GM12865 (cell line): Measurements from ENCODE around the gene EHBP1L1.

ENCODE experiments used
- DNase-seq: peaks from one replicate; pipeline ENCODE4 v3.0.0; 2010; ENCODE audit warnings: low read depth
- H3K4me3 ChIP-seq: 2 replicates; pipeline ENCODE4 v1.5.1; 2011; ENCODE audit warnings: mild to moderate bottlenecking, low read depth, low read length, control low read depth
- CTCF ChIP-seq: IDR thresholded peaks from 2 replicates; pipeline ENCODE4 v1.5.1; 2011; ENCODE audit warnings: low read length, control low read depth, low read depth, inconsistent platforms; ENCODE audit not compliant: insufficient read depth; ENCODE audit errors: missing control alignments

EHBP1L1 gene

DNA sequence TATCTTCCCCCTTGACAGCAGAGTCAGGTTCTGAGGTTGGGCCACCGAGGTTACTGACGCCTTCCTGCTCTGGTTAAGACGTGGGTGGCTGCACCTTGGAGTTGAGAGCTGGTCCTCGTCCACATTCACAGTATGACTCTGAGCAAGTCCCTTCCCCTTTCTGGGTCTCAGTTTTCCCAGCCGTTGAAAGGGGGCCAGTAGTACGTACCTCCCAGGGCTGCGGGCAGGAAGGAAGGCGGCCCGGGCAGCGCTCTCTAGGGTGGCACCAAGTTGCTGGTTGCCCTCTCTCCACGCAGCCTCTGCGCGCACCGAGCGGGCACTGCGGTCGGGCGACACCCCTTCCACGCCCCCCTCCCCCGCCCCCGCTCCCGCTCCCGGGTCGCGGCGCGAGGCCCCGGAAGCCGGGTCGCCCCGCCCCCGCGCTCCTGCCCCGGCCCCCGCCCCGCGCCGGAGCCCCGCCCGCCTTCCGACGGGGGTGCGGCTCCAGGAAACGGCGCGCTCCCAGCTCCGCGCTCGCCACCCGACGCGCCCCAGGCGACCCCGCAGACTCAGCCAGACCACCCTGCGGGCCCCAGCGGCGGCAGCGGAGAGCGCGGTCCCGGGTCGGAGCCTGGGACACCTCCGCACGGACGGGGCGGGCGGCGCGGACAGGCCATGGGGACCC is at the start of gene EHBP1L1:
TSS of gene EHBP1L1 (plus strand) at position 486 of the 664 bp plus-strand sequence. CDS start 250 bp downstream, outside the sequence.
- no peak for TF ChIP-seq CTCF
- H3K4me3 ChIP-seq, result peak within 1 kb of the TSS; percentile 98
- DNase-seq, result peak; percentile 87

DNA sequence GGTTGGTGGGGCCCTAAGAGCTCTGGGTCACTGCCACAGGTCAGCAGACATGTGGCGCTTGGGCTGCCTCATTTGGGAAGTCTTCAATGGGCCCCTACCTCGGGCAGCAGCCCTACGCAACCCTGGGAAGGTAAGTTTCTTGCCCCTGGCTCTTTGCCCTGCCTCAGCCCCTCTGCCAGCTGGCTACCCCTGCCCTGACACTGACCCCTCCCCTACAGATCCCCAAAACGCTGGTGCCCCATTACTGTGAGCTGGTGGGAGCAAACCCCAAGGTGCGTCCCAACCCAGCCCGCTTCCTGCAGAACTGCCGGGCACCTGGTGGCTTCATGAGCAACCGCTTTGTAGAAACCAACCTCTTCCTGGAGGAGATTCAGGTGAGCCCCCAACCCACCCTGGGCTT is 49.1 kb upstream of the EHBP1L1 start:
- no peak overlapping the region for H3K4me3 ChIP-seq
- TF ChIP-seq CTCF, result no peak
- DNase-seq, result no peak

- no peak for DNase-seq
- H3K4me3 ChIP-seq, result no peak overlapping the region
- no peak for TF ChIP-seq CTCF
These were observed 47.0 kb upstream of the EHBP1L1 start for GRCh38 chr11:65528819-65529350.

- DNase-seq, result no peak
- H3K4me3 ChIP-seq, result no peak overlapping the region
- no peak for TF ChIP-seq CTCF
These were observed 46.2 kb upstream of the EHBP1L1 start for GRCh38 chr11:65529475-65530156.

- H3K4me3 ChIP-seq, result no peak overlapping the region
- peak; percentile 27 for TF ChIP-seq CTCF
- DNase-seq, result no peak
These were observed 45.7 kb upstream of the EHBP1L1 start for GRCh38 chr11:65530157-65530496.

- no peak overlapping the region for H3K4me3 ChIP-seq
- no peak for TF ChIP-seq CTCF
These were observed 43.3 kb upstream of the EHBP1L1 start for GRCh38 chr11:65532388-65533064.

More at GRCh38 chr11:65532388-65533064, 43.3 kb upstream of the EHBP1L1 start:
- DNase-seq, result no peak
